MM.1S (cell line): ENCODE measurements around the gene SLC37A2.

Experiments used
- DNase-seq: peaks from one replicate; pipeline ENCODE4 v3.0.0-alpha.2; 2015
- H2AFZ ChIP-seq: fragments of 300-600 bp; sonication (generic); 2 replicates; pipeline ENCODE4 v1.6.0; 2016; ENCODE audit warnings: antibody characterized with exemption, low read length
- H3F3A ChIP-seq: fragments of 300-600 bp; sonication (generic); 2 replicates; pipeline ENCODE4 v1.6.1; 2016; ENCODE audit warnings: mild to moderate bottlenecking, antibody characterized with exemption, low read length, moderate library complexity, mixed read lengths; ENCODE audit not compliant: insufficient read depth
- H3K27ac ChIP-seq: fragments of 300-600 bp; sonication (generic); 2 replicates; pipeline ENCODE4 v1.5.1; 2016; ENCODE audit warnings: mild to moderate bottlenecking, low read length
- H3K27me3 ChIP-seq: fragments of 300-600 bp; sonication (generic); replicated peaks from 2 replicates; pipeline ENCODE4 v1.6.0; 2016; ENCODE audit warnings: low read length; ENCODE audit not compliant: insufficient read depth
- H3K36me3 ChIP-seq: fragments of 300-600 bp; sonication (generic); replicated peaks from 2 replicates; pipeline ENCODE4 v1.6.1; 2016; ENCODE audit warnings: mild to moderate bottlenecking, low read length, mixed read lengths; ENCODE audit not compliant: insufficient read depth
- H3K4me1 ChIP-seq: fragments of 300-600 bp; sonication (generic); 2 replicates; pipeline ENCODE4 v1.6.1; 2016; ENCODE audit warnings: low read length, mixed read lengths
- H3K4me2 ChIP-seq: fragments of 300-600 bp; sonication (generic); 2 replicates; pipeline ENCODE4 v1.6.0; 2016; ENCODE audit warnings: low read depth, low read length
- H3K4me3 ChIP-seq: fragments of 300-600 bp; sonication (generic); 2 replicates; pipeline ENCODE4 v1.5.1; 2016; ENCODE audit warnings: low read length, mixed read lengths
- H3K79me2 ChIP-seq: fragments of 300-600 bp; sonication (generic); 2 replicates; pipeline ENCODE4 v1.6.1; 2016; ENCODE audit warnings: mixed run types, low read length, mixed read lengths
- H3K9ac ChIP-seq: fragments of 300-600 bp; sonication (generic); 2 replicates; pipeline ENCODE4 v1.6.1; 2016; ENCODE audit warnings: low read length, mixed read lengths
- H3K9me2 ChIP-seq: fragments of 300-600 bp; sonication (generic); replicated peaks from 2 replicates; pipeline ENCODE4 v1.6.1; 2016; ENCODE audit warnings: mild to moderate bottlenecking, low read length, mixed read lengths; ENCODE audit not compliant: insufficient read depth
- H3K9me3 ChIP-seq: fragments of 300-600 bp; sonication (generic); replicated peaks from 2 replicates; pipeline ENCODE4 v1.6.1; 2016; ENCODE audit warnings: mild to moderate bottlenecking, low read length, mixed read lengths; ENCODE audit not compliant: insufficient read depth
- H4K20me1 ChIP-seq: fragments of 300-600 bp; sonication (generic); 2 replicates; pipeline ENCODE4 v1.6.1; 2016; ENCODE audit warnings: mild to moderate bottlenecking, low read length, moderate library complexity, mixed read lengths; ENCODE audit not compliant: insufficient read depth
- EZH2 ChIP-seq: fragments of 300-600 bp; sonication (generic); optimal IDR thresholded peaks from 2 replicates; pipeline ENCODE3; 2017; ENCODE audit warnings: low read depth, mild to moderate bottlenecking, antibody characterized with exemption, low read length, mixed read lengths
- EZH2phosphoT487 ChIP-seq: fragments of 300-600 bp; sonication (generic); IDR thresholded peaks from 2 replicates; pipeline ENCODE4 v1.6.1; 2018; ENCODE audit warnings: antibody characterized with exemption, low read length
- TF ChIP-seq, protein P1 (sequence below): fragments of 300-600 bp; sonication (generic); IDR thresholded peaks from 2 replicates; pipeline ENCODE4 v1.5.1; 2016; ENCODE audit warnings: antibody characterized with exemption, low read length, mixed read lengths

SLC37A2 gene

DNA sequence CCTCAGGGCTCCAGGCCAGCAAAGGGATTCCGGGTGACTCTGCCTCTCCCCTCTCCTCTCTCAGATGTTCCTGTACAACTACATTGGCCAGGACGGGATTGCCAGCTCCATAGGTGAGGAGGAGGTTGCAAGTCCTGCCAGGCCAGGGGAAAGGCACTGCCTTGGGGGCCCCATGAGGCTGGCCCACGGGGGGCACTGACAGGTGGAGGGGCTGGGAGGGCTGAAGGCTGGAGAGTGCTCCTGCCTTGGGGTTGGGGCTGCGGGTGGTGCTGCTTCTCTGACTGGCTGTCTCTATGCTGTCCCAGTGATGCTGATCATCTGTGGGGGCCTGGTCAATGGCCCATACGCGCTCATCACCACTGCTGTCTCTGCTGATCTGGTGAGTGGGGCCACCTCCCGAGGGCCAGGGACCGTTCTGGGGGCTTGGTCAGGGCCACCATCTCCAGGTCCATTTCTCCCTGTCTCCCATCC lies 21.7 kb downstream of the SLC37A2 start:
- no peaks in the 10 kb centered on the region for H3K4me1 ChIP-seq
- no peak overlapping the region for H3K27ac ChIP-seq
- TF ChIP-seq, protein P1, sequence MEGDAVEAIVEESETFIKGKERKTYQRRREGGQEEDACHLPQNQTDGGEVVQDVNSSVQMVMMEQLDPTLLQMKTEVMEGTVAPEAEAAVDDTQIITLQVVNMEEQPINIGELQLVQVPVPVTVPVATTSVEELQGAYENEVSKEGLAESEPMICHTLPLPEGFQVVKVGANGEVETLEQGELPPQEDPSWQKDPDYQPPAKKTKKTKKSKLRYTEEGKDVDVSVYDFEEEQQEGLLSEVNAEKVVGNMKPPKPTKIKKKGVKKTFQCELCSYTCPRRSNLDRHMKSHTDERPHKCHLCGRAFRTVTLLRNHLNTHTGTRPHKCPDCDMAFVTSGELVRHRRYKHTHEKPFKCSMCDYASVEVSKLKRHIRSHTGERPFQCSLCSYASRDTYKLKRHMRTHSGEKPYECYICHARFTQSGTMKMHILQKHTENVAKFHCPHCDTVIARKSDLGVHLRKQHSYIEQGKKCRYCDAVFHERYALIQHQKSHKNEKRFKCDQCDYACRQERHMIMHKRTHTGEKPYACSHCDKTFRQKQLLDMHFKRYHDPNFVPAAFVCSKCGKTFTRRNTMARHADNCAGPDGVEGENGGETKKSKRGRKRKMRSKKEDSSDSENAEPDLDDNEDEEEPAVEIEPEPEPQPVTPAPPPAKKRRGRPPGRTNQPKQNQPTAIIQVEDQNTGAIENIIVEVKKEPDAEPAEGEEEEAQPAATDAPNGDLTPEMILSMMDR = no peak
- TF ChIP-seq EZH2phosphoT487 (no peak), EZH2 (no peak)
- no peak overlapping the region for H3K9ac ChIP-seq
- H3K4me2 ChIP-seq = no peak overlapping the region
- DNase-seq = no peak
- no peaks in the 10 kb centered on the region for H3K9me3 ChIP-seq
- no peaks in the 10 kb centered on the region for H4K20me1 ChIP-seq
- no peaks in the 10 kb centered on the region for H3K79me2 ChIP-seq
- H3K9me2 ChIP-seq = no peaks in the 10 kb centered on the region
- H3K4me3 ChIP-seq = no peak overlapping the region
- no peaks in the 10 kb centered on the region for H3K27me3 ChIP-seq
- no peaks in the 10 kb centered on the region for H3K36me3 ChIP-seq
- no peak overlapping the region for H2AFZ ChIP-seq
- H3F3A ChIP-seq = no peaks in the 10 kb centered on the region

DNA sequence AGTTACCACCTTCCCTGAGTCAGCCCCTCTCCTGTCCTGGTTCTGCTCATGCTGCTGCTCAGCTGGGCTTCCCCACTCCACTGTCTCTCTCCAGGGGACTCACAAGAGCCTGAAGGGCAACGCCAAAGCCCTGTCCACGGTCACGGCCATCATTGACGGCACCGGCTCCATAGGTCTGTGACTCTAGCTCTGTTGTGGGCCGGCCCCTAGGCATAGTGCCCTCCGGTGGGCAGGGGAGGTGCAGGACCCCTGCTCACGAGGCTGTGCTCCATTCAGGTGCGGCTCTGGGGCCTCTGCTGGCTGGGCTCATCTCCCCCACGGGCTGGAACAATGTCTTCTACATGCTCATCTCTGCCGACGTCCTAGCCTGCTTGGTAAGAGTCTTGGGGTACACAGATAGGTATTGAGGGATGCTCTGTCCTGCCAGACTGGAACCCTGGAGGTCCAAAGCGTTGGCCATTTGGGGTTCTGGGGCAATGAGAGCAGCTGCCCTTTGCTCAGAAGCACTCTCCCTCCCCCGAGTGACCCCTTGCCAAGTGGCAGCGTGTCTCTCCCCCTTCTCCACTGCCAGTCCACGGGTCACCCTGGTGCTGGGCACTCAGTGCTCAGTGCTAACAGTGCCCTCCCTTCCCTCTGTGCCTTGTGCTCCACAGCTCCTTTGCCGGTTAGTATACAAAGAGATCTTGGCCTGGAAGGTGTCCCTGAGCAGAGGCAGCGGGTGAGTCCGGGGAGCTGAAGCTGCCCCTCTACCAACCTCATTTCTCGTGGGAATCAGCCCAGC lies 22.4 kb downstream of the SLC37A2 start:
- Histone ChIP-seq H3F3A (no peaks in the 10 kb centered on the region), H3K4me1 (no peaks in the 10 kb centered on the region), H3K79me2 (no peaks in the 10 kb centered on the region), H3K9me3 (no peaks in the 10 kb centered on the region), H3K4me2 (no peak overlapping the region), H3K27ac (no peak overlapping the region), H3K27me3 (no peaks in the 10 kb centered on the region), H3K9me2 (no peaks in the 10 kb centered on the region), H3K4me3 (no peak overlapping the region), H2AFZ (no peak overlapping the region), H3K36me3 (no peaks in the 10 kb centered on the region), H3K9ac (no peak overlapping the region), H4K20me1 (no peaks in the 10 kb centered on the region)
- TF ChIP-seq EZH2 = no peak
- no peak for TF ChIP-seq EZH2phosphoT487
- TF ChIP-seq, protein P1 = no peak
- no peak for DNase-seq

DNA sequence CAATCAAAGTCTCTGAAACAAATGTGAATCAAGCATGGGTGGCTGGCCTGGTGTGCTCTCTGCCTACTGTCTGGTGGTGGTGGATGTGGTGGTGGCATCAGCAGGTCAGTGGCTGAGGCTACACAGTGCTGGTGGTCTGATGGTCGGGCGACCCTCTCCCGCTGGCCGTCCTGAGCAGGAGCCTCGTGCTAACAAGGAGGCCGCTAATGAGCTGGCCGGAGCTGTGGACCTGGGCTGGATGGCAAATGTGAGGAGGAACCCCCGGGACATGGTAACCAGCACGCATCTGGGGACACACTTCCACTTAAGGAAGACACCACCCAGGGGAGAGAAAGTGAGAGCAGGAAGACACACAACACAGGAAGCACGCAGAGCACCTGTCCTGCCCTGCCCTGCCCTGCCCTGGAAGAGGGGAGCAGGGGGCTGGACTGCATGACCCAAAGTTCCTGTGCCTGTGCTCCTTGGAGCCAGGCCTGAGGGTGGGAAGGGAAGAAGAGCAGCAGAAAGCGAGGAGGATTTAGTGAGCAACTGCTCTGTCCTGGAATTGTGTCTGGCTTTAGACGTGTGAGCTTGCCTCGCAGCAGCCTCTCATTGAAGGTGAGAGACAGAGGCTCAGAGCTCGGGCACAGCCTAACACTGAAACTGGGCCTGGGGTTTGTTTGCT lies 23.7 kb downstream of the SLC37A2 start:
- no peaks in the 10 kb centered on the region for H3K4me1 ChIP-seq
- no peak overlapping the region for H3K4me3 ChIP-seq
- H3K27me3 ChIP-seq = no peaks in the 10 kb centered on the region
- H3K27ac ChIP-seq = no peak overlapping the region
- no peak overlapping the region for H3K4me2 ChIP-seq
- no peaks in the 10 kb centered on the region for H3K9me2 ChIP-seq
- no peaks in the 10 kb centered on the region for H3K79me2 ChIP-seq
- H4K20me1 ChIP-seq = no peaks in the 10 kb centered on the region
- H3F3A ChIP-seq = no peaks in the 10 kb centered on the region
- TF ChIP-seq, protein P1 = no peak
- TF ChIP-seq EZH2 = no peak
- TF ChIP-seq EZH2phosphoT487 = no peak
- H3K36me3 ChIP-seq = no peaks in the 10 kb centered on the region
- no peak overlapping the region for H2AFZ ChIP-seq
- no peak for DNase-seq
- H3K9me3 ChIP-seq = no peaks in the 10 kb centered on the region
- no peak overlapping the region for H3K9ac ChIP-seq
